Right cardiac atrium (tissue), 5 donors: Measurements from ENCODE around the gene VOPP1. TPM values are rescaled to one million over a fixed set of nuclear protein-coding genes. Genes with fewer than 3 reads are reported as not detected.
A peak's percentile ranks its signal among the peaks of the same experiment; 100 is the strongest.

ENCODE experiments used
- ATAC-seq, 2 donors: fragments of 200-7000 bp; cut with Tn5 transposase; one replicate each; pipeline versions ENCODE4 v1.8.0 to v1.9.1; 2020; ENCODE audit warnings: moderate library complexity in 2 of 2, mild to moderate bottlenecking in 1 of 2
- DNase-seq, 3 donors: peaks; one replicate each; pipeline ENCODE4 v3.0.0-alpha.2; 2020
- H3K27ac ChIP-seq: one replicate; pipeline ENCODE4 v1.5.1; 2013; ENCODE audit warnings: mild to moderate bottlenecking, low read length, control low read depth, moderate library complexity
- H3K27me3 ChIP-seq: one replicate; pipeline ENCODE4 v1.6.1; 2013; ENCODE audit not compliant: control insufficient read depth, insufficient read depth
- H3K4me1 ChIP-seq: one replicate; pipeline ENCODE4 v1.6.1; 2013; ENCODE audit warnings: low read length; ENCODE audit not compliant: control insufficient read depth, insufficient read depth
- H3K4me3 ChIP-seq: one replicate; pipeline ENCODE4 v1.5.1; 2013; ENCODE audit warnings: low read length, control low read depth
- H3K9me3 ChIP-seq: one replicate; pipeline ENCODE4 v1.6.1; 2013; ENCODE audit warnings: low read length; ENCODE audit not compliant: control insufficient read depth
- WGBS: extraction: QIAGEN DNeasy Blood & Tissue Kit; methylation state at CpG from one replicate; pipeline ENCODE4 v1.1.7; 2013; 5-methylcytosine and 5-hydroxymethylcytosine counted together
- intact Hi-C, 4 donors: fragments of 100-400 bp; cut with DNase I; formaldehyde crosslinking; loops; one replicate each; pipeline versions ENCODE4 v1.11.0 to v1.14.0; 2022 to 2023
- polyA plus RNA-seq: library from polyadenylated mRNA; stranded (reverse); fragments of 200-250 nt; gene quantifications from one replicate; pipeline ENCODE4 v1.2.3, GENCODE V29; 2013
- total RNA-seq, 4 donors: library from RNA; stranded (reverse); fragmentation: NEBNext Ultra II Directional; extraction: Animal tissue kit (Norgen Biotek cat#: 25700); gene quantifications; one replicate each; pipeline ENCODE4 v1.2.1, GENCODE V29; 2021
- donor health status: healthy with polysubstance abuse.
- donor health status: DM: no; HTN: yes; CAD: no.
- donor health status: DM: no; HTN: no; CAD: no.
- donor health status: DM: no; HTN: yes; CAD: no; lungs with severe emphysema.
- donor health status: DM: yes; HTN: yes; CAD: no.

VOPP1 gene
- total and polyA plus RNA-seq, 5 donors, result 12.7 to 21.8 (median 20.7) TPM

GRCh38 chr7:55554038-55554437 is 18.3 kb downstream of the VOPP1 start:
- no peaks in the 10 kb centered on the region for H3K27me3 ChIP-seq
- H3K4me3 ChIP-seq, result no peak overlapping the region
- WGBS, result 58% methylated on average over 1 of the region's 1 CpG
- intact Hi-C loops, result no loop called here
- H3K9me3 ChIP-seq, result no peaks in the 10 kb centered on the region
- H3K4me1 ChIP-seq, result peaks cover 10% of the 10 kb centered on the region
- H3K27ac ChIP-seq, result no peak overlapping the region
- ATAC-seq, result no peak
- no peak for DNase-seq

GRCh38 chr7:55553024-55553345 is 19.3 kb downstream of the VOPP1 start:
- no peak overlapping the region for H3K4me3 ChIP-seq
- H3K9me3 ChIP-seq, result no peaks in the 10 kb centered on the region
- ATAC-seq (no peak), DNase-seq (no peak)
- H3K4me1 ChIP-seq, result peaks cover 10% of the 10 kb centered on the region
- no peak overlapping the region for H3K27ac ChIP-seq
- intact Hi-C loops, result no loop called here
- H3K27me3 ChIP-seq, result no peaks in the 10 kb centered on the region

DNA sequence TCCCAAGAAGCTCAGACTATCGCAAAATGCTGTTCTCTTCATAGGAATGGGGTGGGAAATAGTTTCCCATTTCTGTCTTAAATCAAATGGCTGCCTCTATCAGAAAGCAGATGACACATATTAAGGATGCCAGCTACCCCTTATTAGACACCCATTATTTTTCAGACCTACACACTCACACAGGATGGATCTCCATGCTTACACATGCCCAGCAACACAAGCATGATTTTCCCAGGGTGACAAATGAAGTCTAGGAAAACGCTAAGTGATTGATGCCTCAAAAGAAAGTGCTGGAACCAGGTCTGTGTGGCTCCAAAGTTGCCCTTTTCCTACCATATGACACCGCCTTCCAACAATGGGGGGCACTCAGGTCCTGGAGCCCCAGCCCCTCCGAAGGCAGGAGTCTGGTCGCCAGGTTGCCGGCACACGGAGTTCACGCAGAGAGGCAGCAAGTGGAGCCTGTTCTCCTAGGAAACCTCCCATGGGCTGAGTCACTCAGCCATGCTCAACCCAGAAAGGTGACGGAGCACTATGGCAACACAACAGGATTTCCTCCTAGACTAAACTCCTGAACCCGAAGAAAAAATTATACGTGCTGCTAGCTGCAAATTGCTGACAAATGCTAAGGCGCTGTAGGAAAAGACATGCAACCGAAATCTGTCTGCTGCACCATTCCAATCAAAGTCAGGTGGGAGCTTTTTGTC is 19.8 kb downstream of the VOPP1 start:
- WGBS, result 63% methylated on average over 13 of the region's 13 CpGs
- DNase-seq, result peak in 1 of 3 donors; percentile 41
- intact Hi-C loops, result no loop called here
- H3K27me3 ChIP-seq, result no peaks in the 10 kb centered on the region
- no peaks in the 10 kb centered on the region for H3K9me3 ChIP-seq
- peaks cover 10% of the 10 kb centered on the region for H3K4me1 ChIP-seq
- H3K4me3 ChIP-seq, result no peak overlapping the region
- ATAC-seq, result peak; percentile 81 to 94
- peak overlapping the region; percentile 0 for H3K27ac ChIP-seq

DNA sequence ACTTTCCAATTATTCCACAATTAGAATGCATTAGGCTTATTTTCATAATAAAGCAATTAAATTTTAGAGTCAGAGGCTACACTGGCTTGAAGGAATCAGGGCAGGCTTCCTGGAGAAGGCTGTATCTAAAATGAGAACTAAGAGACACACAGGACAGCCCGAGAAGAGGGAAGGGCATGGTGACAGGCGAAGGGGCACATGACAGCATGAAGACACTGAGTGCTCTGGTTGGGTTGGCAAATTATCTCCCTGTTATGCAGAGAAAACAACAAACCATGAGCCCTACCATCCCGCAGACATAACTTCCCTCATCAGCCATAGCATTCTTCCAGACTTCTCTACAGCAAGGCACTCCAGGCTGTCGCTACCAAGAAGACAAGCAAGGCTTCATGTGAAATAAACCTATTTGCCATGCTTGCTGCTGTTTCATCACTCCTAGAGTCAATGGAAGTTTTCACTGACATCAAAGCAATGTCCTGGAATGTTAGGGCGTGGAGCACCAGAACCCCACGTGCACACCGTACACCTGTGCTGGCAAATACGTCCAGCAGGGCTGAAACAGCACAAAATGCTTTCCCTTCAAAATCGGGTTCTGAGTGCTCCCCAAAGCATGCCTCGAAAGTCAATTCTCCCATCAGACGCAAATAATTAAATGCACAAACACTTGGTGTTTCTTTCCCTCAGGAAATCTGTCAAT is 21.3 kb downstream of the VOPP1 start:
- Histone ChIP-seq H3K4me1 (peaks cover 17% of the 10 kb centered on the region), H3K9me3 (no peaks in the 10 kb centered on the region), H3K27me3 (no peaks in the 10 kb centered on the region), H3K27ac (no peak overlapping the region), H3K4me3 (no peak overlapping the region)
- WGBS, result 91% methylated on average over 11 of the region's 11 CpGs
- ATAC-seq, result no peak
- intact Hi-C loops, result loop anchor here in 1 of 4 donors (2.0 kb wide), 1 partner anchor 22 kb away; the partner anchor contains the start of gene VOPP1
- no peak for DNase-seq

- Histone ChIP-seq H3K27me3 (no peaks in the 10 kb centered on the region), H3K4me1 (peaks cover 17% of the 10 kb centered on the region), H3K9me3 (no peaks in the 10 kb centered on the region), H3K27ac (no peak overlapping the region), H3K4me3 (no peak overlapping the region)
- intact Hi-C loops, result loop anchor here in 1 of 4 donors (2.0 kb wide), 1 partner anchor 23 kb away; the partner anchor contains the start of gene VOPP1
- WGBS, result 80% methylated on average over 15 of the region's 15 CpGs
- peak; percentile 10 to 52 for ATAC-seq
- DNase-seq, result no peak
Observed at GRCh38 chr7:55550010-55550663, 22.2 kb downstream of the VOPP1 start.

- peaks cover 17% of the 10 kb centered on the region for H3K4me1 ChIP-seq
- intact Hi-C loops, result no loop called here
- no peak for ATAC-seq
Observed at GRCh38 chr7:55549457-55549856, 22.8 kb downstream of the VOPP1 start.

DNA sequence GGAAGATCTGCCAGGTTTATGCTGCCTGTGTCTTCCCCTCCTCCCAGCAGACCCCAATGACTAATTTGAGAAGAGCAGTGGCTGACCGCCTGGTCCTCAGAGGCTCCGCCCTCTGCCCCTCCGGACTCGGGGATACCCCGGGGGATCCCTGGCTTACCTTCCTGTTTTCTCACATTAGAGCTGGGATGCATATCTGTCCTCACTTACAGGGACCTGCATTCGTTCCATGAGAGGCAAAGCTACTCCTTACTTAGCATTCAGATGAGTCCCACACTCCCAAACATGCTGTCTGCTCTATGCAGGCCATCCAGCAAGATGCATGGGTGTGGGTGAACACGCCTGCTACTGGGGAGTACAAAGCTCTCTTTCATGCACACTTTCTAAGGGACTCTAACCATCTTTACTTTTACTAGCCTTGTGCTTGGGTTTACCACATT is 24.0 kb downstream of the VOPP1 start:
- Histone ChIP-seq H3K4me3 (no peak overlapping the region), H3K27ac (no peak overlapping the region), H3K9me3 (no peaks in the 10 kb centered on the region), H3K4me1 (peaks cover 13% of the 10 kb centered on the region), H3K27me3 (no peaks in the 10 kb centered on the region)
- 68% methylated on average over 7 of the region's 7 CpGs for WGBS
- no peak for DNase-seq
- intact Hi-C loops, result no loop called here
- ATAC-seq, result no peak

More at GRCh38 chr7:55549457-55549856, 22.8 kb downstream of the VOPP1 start:
- H3K9me3 ChIP-seq, result no peaks in the 10 kb centered on the region
- no peak for DNase-seq
- no peaks in the 10 kb centered on the region for H3K27me3 ChIP-seq
- H3K27ac ChIP-seq, result no peak overlapping the region
- WGBS, result 84% methylated on average over 7 of the region's 7 CpGs
- no peak overlapping the region for H3K4me3 ChIP-seq

- Histone ChIP-seq H3K4me3 (no peak overlapping the region), H3K9me3 (no peaks in the 10 kb centered on the region), H3K27me3 (no peaks in the 10 kb centered on the region), H3K27ac (peak overlapping the region; percentile 19), H3K4me1 (peaks cover 10% of the 10 kb centered on the region)
- intact Hi-C loops, result no loop called here
- peak; percentile 70 to 81 (median 78) for DNase-seq
- peak; percentile 81 to 84 for ATAC-seq
- WGBS, result 36% methylated on average over 5 of the region's 5 CpGs
Observed at GRCh38 chr7:55546814-55547213, 25.5 kb downstream of the VOPP1 start.

GRCh38 chr7:55545496-55545895 is 26.8 kb downstream of the VOPP1 start:
- H3K27me3 ChIP-seq, result no peaks in the 10 kb centered on the region
- no peak overlapping the region for H3K27ac ChIP-seq
- H3K4me1 ChIP-seq, result peaks cover 7% of the 10 kb centered on the region
- ATAC-seq, result peak; percentile 50 to 54
- intact Hi-C loops, result no loop called here
- 90% methylated on average over 6 of the region's 6 CpGs for WGBS
- DNase-seq, result no peak
- no peak overlapping the region for H3K4me3 ChIP-seq
- H3K9me3 ChIP-seq, result no peaks in the 10 kb centered on the region

DNA sequence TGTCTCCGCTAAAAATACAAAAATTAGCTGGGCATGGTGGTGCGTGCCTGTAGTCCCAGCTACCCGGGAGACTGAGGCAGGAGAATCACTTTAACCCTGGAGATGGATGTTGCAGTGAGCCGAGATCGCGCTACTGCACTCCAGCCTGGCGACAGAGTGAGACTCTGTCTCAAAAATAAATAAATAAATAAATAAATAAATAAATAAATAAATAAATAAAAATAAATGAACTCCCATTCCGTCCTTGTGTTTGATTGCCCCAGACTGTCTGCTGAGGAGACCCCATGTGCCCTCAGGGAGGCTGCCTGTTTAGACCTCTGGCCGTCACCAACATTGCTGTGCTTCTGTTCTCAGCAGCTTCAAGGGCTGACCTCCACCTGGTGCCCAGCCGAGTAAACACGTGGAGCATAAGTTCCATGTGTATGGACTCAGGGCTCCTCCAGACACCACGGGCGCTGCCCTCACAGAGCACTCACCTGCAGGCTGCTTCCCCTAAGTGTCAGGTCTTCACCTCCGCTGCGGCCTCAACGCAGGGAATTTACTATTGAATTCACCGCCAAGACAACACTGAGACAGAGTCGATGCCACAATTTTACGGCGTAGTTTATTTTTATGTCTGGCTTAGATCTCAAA is 32.0 kb downstream of the VOPP1 start:
- Histone ChIP-seq H3K9me3 (no peaks in the 10 kb centered on the region), H3K4me3 (no peak overlapping the region), H3K4me1 (no peaks in the 10 kb centered on the region), H3K27me3 (no peaks in the 10 kb centered on the region), H3K27ac (no peak overlapping the region)
- DNase-seq (no peak), ATAC-seq (no peak)
- WGBS, result 97% methylated on average over 20 of the region's 20 CpGs
- intact Hi-C loops, result no loop called here

GRCh38 chr7:55539380-55539779 is 32.9 kb downstream of the VOPP1 start:
- intact Hi-C loops, result no loop called here
- Histone ChIP-seq H3K9me3 (no peaks in the 10 kb centered on the region), H3K4me1 (no peaks in the 10 kb centered on the region), H3K27ac (no peak overlapping the region), H3K27me3 (no peaks in the 10 kb centered on the region), H3K4me3 (no peak overlapping the region)
- ATAC-seq (no peak), DNase-seq (no peak)
- 72% methylated on average over 3 of the region's 3 CpGs for WGBS
